Measurements from ENCODE around the gene EFNA5. TPM values are rescaled to one million over a fixed set of nuclear protein-coding genes. Genes with fewer than 3 reads are reported as not detected.

The EFNA5 gene
- polyA plus RNA-seq, 1 donor (not counting 4 experiments of a cell fraction or from before 2014, with no cell fraction given) = 4.8 TPM

GRCh38 chr5:107538331-107538730, 132.4 kb downstream of the EFNA5 start:
- no peaks in the 10 kb centered on the region for H3K9me1 ChIP-seq (ENCODE audit: control insufficient read depth, extremely low read depth, insufficient read depth, low read length)
- DNase-seq (ENCODE audit: low read depth, low spot score) (no peak), FAIRE-seq (peak; percentile 63)
- TF ChIP-seq CTCF (optimal IDR thresholded peaks at IDR 0.05 in 1 of 3, IDR thresholded peaks at IDR 0.05 in 1 of 3, conservative IDR thresholded peaks at IDR 0.05 in 1 of 3; ENCODE audit: extremely low read depth in 1 of 3, insufficient read depth in 2 of 3, low read length in 3 of 3) = no peak
- no peak for TF ChIP-seq EZH2 (IDR thresholded peaks at IDR 0.05; ENCODE audit: low read length)
- no peaks in the 10 kb centered on the region for H3K27me3 ChIP-seq (ENCODE audit: control insufficient read depth, extremely low read depth, insufficient read depth, low read length)
- H3K36me3 ChIP-seq (ENCODE audit: control insufficient read depth in 2 of 2, extremely low read depth in 1 of 2, insufficient read depth in 2 of 2, low read length in 2 of 2) = no peaks in the 10 kb centered on the region
- H3K4me1 ChIP-seq (ENCODE audit: control insufficient read depth, extremely low read depth, insufficient read depth, low read length) = peaks cover 25% of the 10 kb centered on the region
- no peak overlapping the region for H3K9ac ChIP-seq (ENCODE audit: control insufficient read depth, extremely low read depth, insufficient read depth, low read length)
- no peak overlapping the region for H3K4me2 ChIP-seq (ENCODE audit: control insufficient read depth, extremely low read depth, insufficient read depth, low read depth, low read length)
- no peaks in the 10 kb centered on the region for H4K20me1 ChIP-seq (ENCODE audit: control insufficient read depth, extremely low read depth, insufficient read depth, low read length)
- no peaks in the 10 kb centered on the region for H3K9me3 ChIP-seq (ENCODE audit: control insufficient read depth, low read depth, low read length)
- H3K79me2 ChIP-seq (ENCODE audit: control insufficient read depth, insufficient read depth, low read length) = peaks cover 4% of the 10 kb centered on the region
- H3K27ac ChIP-seq (ENCODE audit: control insufficient read depth, insufficient read depth, low read length) = no peak overlapping the region
- dilution Hi-C loops (cut with MboI; ENCODE audit: extremely low pct_ligation_motif_present, low sequenced_read_pairs) = no loop called here
- H2AFZ ChIP-seq (ENCODE audit: control insufficient read depth, low read length) = no peak overlapping the region
- H3K4me3 ChIP-seq (ENCODE audit: control insufficient read depth in 2 of 3, extremely low read depth in 1 of 3, insufficient read depth in 2 of 3, low read depth in 1 of 3, low read length in 3 of 3) = no peak overlapping the region

GRCh38 chr5:107535849-107536248, 134.9 kb downstream of the EFNA5 start:
- Histone ChIP-seq H3K36me3 (ENCODE audit: control insufficient read depth in 2 of 2, extremely low read depth in 1 of 2, insufficient read depth in 2 of 2, low read length in 2 of 2) (no peaks in the 10 kb centered on the region), H3K79me2 (ENCODE audit: control insufficient read depth, insufficient read depth, low read length) (peaks cover 4% of the 10 kb centered on the region), H4K20me1 (ENCODE audit: control insufficient read depth, extremely low read depth, insufficient read depth, low read length) (no peaks in the 10 kb centered on the region), H3K27ac (ENCODE audit: control insufficient read depth, insufficient read depth, low read length) (no peak overlapping the region), H3K9ac (ENCODE audit: control insufficient read depth, extremely low read depth, insufficient read depth, low read length) (no peak overlapping the region), H3K9me1 (ENCODE audit: control insufficient read depth, extremely low read depth, insufficient read depth, low read length) (no peaks in the 10 kb centered on the region), H3K4me2 (ENCODE audit: control insufficient read depth, extremely low read depth, insufficient read depth, low read depth, low read length) (no peak overlapping the region), H3K27me3 (ENCODE audit: control insufficient read depth, extremely low read depth, insufficient read depth, low read length) (no peaks in the 10 kb centered on the region), H2AFZ (ENCODE audit: control insufficient read depth, low read length) (no peak overlapping the region), H3K4me3 (ENCODE audit: control insufficient read depth in 2 of 3, extremely low read depth in 1 of 3, insufficient read depth in 2 of 3, low read depth in 1 of 3, low read length in 3 of 3) (no peak overlapping the region), H3K4me1 (ENCODE audit: control insufficient read depth, extremely low read depth, insufficient read depth, low read length) (peaks cover 12% of the 10 kb centered on the region), H3K9me3 (ENCODE audit: control insufficient read depth, low read depth, low read length) (no peaks in the 10 kb centered on the region)
- FAIRE-seq = no peak
- dilution Hi-C loops (cut with MboI; ENCODE audit: extremely low pct_ligation_motif_present, low sequenced_read_pairs) = no loop called here
- no peak for TF ChIP-seq EZH2 (IDR thresholded peaks at IDR 0.05; ENCODE audit: low read length)
- TF ChIP-seq CTCF (optimal IDR thresholded peaks at IDR 0.05 in 1 of 3, IDR thresholded peaks at IDR 0.05 in 1 of 3, conservative IDR thresholded peaks at IDR 0.05 in 1 of 3; ENCODE audit: extremely low read depth in 1 of 3, insufficient read depth in 2 of 3, low read length in 3 of 3) = no peak
- DNase-seq (ENCODE audit: low read depth, low spot score) = no peak

Data from keratinocyte (primary cell).